Coronary artery (tissue), 2 donors: ENCODE measurements around the gene GPN1.

Experiments
- DNase-seq: peaks from one replicate; pipeline ENCODE4 v3.0.0-alpha.2; 2017; ENCODE audit warnings: low spot score
- H3K27ac ChIP-seq, 2 donors: fragments of 200-600 bp; sonication (generic); one replicate each; pipeline ENCODE4 v1.5.1; 2016 to 2019
- H3K4me3 ChIP-seq: fragments of 200-600 bp; sonication (generic); 2 replicates; pipeline ENCODE4 v1.5.1; 2016; ENCODE audit warnings: mild to moderate bottlenecking, moderate library complexity
- CTCF ChIP-seq: fragments of 200-600 bp; sonication (generic); IDR thresholded peaks from one replicate; pipeline ENCODE4 v1.5.1; 2019; ENCODE audit warnings: antibody characterized with exemption

Gene GPN1

GRCh38 chr2:27655155-27655951, 26.5 kb downstream of the GPN1 start:
- H3K4me3 ChIP-seq, result no peak overlapping the region
- TF ChIP-seq CTCF, result no peak
- H3K27ac ChIP-seq, result no peak overlapping the region
- no peak for DNase-seq

GRCh38 chr2:27661371-27661770, 32.5 kb downstream of the GPN1 start:
- no peak for DNase-seq
- no peak overlapping the region for H3K4me3 ChIP-seq
- no peak for TF ChIP-seq CTCF
- H3K27ac ChIP-seq, result no peak overlapping the region

- no peak for TF ChIP-seq CTCF
- DNase-seq, result peak; percentile 79
Measured at GRCh38 chr2:27663285-27664153, 34.7 kb downstream of the GPN1 start, which contains the start of the genes SLC4A1AP and SUPT7L. Gene SLC4A1AP, plus strand, starts transcription at chr2:27663889. Its CDS starts 26 bp downstream, at chr2:27663915. Gene SUPT7L, minus strand, starts transcription at chr2:27663614. Its CDS starts 1,422 bp downstream, at chr2:27662192.

GRCh38 chr2:27664154-27664574, 35.3 kb downstream of the GPN1 start:
- no peak for DNase-seq
- Histone ChIP-seq H3K27ac (peak overlapping the region; percentile 79 to 95), H3K4me3 (peak overlapping the region; percentile 89)
- no peak for TF ChIP-seq CTCF

More at GRCh38 chr2:27663285-27664153, 34.7 kb downstream of the GPN1 start, which contains the start of the genes SLC4A1AP and SUPT7L:
- peak within 1 kb of the TSS; percentile 79 to 95 for H3K27ac ChIP-seq
- H3K4me3 ChIP-seq, result peak within 1 kb of the TSS; percentile 89

GRCh38 chr2:27664622-27665363, 35.9 kb downstream of the GPN1 start:
- Histone ChIP-seq H3K27ac (no peak overlapping the region), H3K4me3 (peak overlapping the region; percentile 89)
- TF ChIP-seq CTCF, result no peak
- no peak for DNase-seq

GRCh38 chr2:27667446-27667845, 38.6 kb downstream of the GPN1 start:
- no peak overlapping the region for H3K27ac ChIP-seq

More at GRCh38 chr2:27667446-27667845, 38.6 kb downstream of the GPN1 start:
- H3K4me3 ChIP-seq, result no peak overlapping the region
- TF ChIP-seq CTCF, result no peak
- DNase-seq, result no peak
